RWPE1 (cell line): ENCODE measurements around the gene STARD5.
"Not testable (repeated sequence)": the region's sequence is repeated elsewhere in the genome, so short reads cannot be mapped to it uniquely, and the experiment has no call there.

ENCODE experiments used
- CTCF ChIA-PET: fragments of 350-600 bp; sonication (Branson Sonifier 250); formaldehyde crosslinking; extraction: SDS; loops from one replicate; lab custom pipeline; 2021; lab: Yijun Ruan, JAX
- POLR2A ChIA-PET: fragments of 400-600 bp; formaldehyde crosslinking; extraction: SDS; loops from one replicate; lab custom pipeline; 2020; ENCODE audit warnings: antibody characterized with exemption; ENCODE audit not compliant: low non-redundant PET; lab: Yijun Ruan, JAX
- DNase-seq: peaks from one replicate; pipeline ENCODE4 v3.0.0; 2012; ENCODE audit warnings: low spot score
- H3K27ac ChIP-seq: fragments of 450-650 bp; 2 replicates; pipeline ENCODE4 v1.5.1; 2017
- TF ChIP-seq, protein P1 (sequence below): fragments of 450-650 bp; conservative IDR thresholded peaks from 2 replicates; pipeline ENCODE4 v1.5.1; 2017; ENCODE audit warnings: low read depth, mild to moderate bottlenecking

The STARD5 gene

DNA sequence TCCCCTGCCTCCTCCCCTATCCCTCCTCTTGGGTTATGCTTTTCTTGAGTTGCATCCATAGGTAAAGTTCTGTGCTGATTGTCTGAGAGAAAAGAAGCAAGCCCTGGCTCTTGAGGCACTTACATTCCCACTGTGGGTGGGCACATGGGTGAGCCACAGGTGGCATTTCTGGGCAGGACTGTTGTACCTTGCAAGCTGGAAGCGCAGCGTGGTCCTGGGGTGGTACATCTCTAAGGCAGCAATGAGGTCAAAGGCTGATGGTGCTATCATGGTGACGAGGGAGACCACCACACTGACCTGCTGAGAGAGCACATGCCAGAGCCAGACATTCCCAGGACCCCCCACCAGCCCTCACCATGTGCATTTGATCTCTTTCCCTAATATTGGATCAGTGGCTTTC lies 25.3 kb upstream of the STARD5 start:
- POLR2A ChIA-PET = no interaction called here

DNA sequence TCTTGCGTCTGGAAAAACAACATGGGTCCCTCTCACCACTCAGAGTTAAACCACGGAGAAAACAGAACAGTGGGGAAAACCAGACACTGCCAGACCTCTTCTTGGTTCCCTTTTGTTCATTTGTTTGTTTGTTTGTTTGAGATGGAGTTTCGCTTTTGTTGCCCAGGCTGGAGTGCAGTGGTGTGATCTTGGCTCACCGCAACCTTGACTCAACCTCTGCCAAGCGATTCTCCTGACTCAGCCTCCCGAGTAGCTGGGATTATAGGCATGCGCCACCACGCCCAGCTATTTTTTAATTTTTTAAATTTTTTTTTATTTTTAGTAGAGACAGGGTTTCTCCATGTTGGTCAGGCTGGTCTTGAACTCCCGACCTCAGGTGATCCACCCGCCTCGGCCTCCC lies 24.8 kb upstream of the STARD5 start:
- CTCF ChIA-PET, H3K27ac ChIP-seq, DNase-seq, POLR2A ChIA-PET: not testable (repeated sequence)

More for the DNA sequence above, 25.3 kb upstream of the STARD5 start:
- CTCF ChIA-PET = no interaction called here
- H3K27ac ChIP-seq = no peak overlapping the region
- DNase-seq = no peak
- TF ChIP-seq, protein P1, sequence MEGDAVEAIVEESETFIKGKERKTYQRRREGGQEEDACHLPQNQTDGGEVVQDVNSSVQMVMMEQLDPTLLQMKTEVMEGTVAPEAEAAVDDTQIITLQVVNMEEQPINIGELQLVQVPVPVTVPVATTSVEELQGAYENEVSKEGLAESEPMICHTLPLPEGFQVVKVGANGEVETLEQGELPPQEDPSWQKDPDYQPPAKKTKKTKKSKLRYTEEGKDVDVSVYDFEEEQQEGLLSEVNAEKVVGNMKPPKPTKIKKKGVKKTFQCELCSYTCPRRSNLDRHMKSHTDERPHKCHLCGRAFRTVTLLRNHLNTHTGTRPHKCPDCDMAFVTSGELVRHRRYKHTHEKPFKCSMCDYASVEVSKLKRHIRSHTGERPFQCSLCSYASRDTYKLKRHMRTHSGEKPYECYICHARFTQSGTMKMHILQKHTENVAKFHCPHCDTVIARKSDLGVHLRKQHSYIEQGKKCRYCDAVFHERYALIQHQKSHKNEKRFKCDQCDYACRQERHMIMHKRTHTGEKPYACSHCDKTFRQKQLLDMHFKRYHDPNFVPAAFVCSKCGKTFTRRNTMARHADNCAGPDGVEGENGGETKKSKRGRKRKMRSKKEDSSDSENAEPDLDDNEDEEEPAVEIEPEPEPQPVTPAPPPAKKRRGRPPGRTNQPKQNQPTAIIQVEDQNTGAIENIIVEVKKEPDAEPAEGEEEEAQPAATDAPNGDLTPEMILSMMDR = no peak

DNA sequence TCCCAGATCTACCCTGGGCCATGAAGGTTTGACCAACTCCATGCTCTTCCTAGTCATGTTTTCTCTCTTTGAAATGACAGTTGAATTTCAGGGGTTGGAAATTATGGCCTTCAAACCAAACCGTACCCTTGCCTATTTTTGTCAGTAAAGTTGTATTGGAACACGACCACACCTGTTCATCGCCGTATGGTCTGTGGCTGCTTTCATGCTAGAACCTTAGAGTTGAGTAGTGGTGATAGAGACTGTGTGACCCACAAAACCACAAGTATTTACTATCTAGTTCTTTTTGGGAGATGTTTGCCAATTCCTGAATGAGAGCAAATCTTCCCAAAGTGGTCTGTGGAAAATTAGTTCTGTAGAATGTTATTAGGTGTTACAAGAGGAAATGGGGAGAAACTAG lies 24.0 kb upstream of the STARD5 start:
- TF ChIP-seq, protein P1 = no peak
- H3K27ac ChIP-seq = no peak overlapping the region
- ChIA-PET POLR2A (no interaction called here), CTCF (no interaction called here)
- no peak for DNase-seq

DNA sequence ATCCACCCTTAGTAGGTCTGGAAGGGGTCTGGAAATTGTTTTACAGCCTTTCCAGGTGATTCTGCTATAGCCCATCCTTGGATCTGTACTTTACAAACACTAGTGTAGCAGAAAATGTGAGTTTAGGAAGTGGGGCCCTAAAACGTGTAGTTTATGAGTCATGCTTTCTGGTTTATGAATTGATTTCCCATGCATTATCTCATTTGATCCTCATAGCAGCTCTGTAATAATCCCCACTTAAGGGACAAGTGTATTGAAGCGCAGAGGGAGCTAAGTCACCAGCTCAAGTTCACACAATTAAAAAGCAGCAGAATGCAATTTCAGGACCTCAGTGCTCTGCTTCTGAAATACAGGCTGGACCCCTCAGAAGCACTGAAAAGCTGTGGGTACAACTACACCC lies 22.7 kb upstream of the STARD5 start:
- POLR2A ChIA-PET = no interaction called here
- H3K27ac ChIP-seq = no peak overlapping the region
- TF ChIP-seq, protein P1 = no peak
- CTCF ChIA-PET = no interaction called here
- DNase-seq = no peak

DNA sequence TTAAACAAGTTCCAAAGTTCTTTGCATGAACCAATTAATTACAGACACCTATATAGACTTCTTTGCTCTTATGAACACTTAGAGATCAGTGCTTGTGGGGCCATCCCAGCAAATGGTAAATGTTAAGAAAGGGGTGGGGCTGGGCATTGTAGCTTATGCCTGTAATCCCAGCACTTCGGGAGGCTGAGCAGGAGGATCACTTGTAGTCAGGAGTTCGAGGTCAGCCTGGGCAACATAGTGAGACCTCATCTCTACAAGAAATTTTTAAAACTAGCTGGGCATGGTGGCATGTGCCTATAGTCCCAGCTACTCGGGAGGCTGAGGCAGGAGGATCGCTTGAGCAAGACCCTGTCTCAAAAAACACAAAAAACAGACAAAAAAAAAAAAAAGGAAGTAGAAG lies 19.4 kb upstream of the STARD5 start:
- ChIA-PET CTCF (no interaction called here), POLR2A (no interaction called here)
- TF ChIP-seq, protein P1 = no peak
- DNase-seq = no peak
- H3K27ac ChIP-seq = no peak overlapping the region

DNA sequence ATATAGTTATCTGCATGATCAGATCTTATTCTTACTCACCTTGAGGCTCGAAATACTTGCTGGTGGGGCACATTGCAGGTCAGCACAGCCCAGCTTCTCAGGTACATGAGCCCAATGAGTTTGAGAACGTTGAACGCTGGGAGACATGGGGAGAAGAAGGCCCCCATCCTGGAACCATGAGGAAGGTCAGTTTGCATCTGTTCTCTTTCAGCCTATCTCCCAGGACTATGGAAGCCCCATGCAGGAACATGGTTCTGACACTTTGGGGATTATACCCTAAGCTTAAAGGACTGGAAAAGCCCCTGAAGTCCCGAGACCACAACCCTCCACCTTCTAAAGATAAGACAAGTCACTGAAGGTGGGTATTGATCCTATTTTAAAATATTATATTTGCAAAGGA lies 17.4 kb upstream of the STARD5 start:
- TF ChIP-seq, protein P1 = no peak
- CTCF ChIA-PET = no interaction called here
- DNase-seq = no peak
- POLR2A ChIA-PET = no interaction called here
- H3K27ac ChIP-seq = no peak overlapping the region

DNA sequence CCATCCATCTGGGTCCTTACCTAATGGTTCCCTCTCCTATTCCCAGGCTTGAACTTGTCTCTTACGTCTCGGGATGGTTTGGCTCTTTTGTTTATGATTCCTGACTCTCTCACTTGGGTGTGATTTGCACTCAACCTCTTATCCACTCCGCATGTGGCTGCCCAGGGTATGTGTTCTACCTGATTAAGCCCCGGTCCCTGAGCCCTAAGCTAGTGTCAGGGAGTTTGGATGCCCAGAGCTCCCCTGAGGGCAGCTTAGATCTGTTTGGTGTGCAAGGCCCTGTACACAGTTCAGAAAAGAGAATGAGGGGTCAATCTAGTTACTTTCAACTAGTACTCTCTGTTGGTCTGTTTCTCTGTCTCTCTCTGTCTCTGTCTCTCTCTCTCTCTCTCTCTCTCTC lies 15.9 kb upstream of the STARD5 start:
- ChIA-PET CTCF (no interaction called here), POLR2A (no interaction called here)
- no peak for DNase-seq
- no peak overlapping the region for H3K27ac ChIP-seq
- TF ChIP-seq, protein P1 = no peak
